NB4 (cell line): ENCODE measurements around the gene ZBTB1.
"Not testable (repeated sequence)": the region's sequence is repeated elsewhere in the genome, so short reads cannot be mapped to it uniquely, and the experiment has no call there.

Experiments used
- DNase-seq: peaks from one replicate; pipeline ENCODE4 v3.0.0; 2010; ENCODE audit warnings: low read depth
- H3K4me3 ChIP-seq: one replicate; pipeline ENCODE4 v1.5.1; 2011; ENCODE audit warnings: mild to moderate bottlenecking, low read depth, low read length, moderate library complexity
- MAX ChIP-seq: IDR thresholded peaks from 2 replicates; pipeline ENCODE4 v1.6.1; 2011; ENCODE audit warnings: low read depth, low read length
- MYC ChIP-seq: IDR thresholded peaks from 2 replicates; pipeline ENCODE4 v1.6.1; 2011; ENCODE audit warnings: low read depth, low read length
- POLR2A ChIP-seq: IDR thresholded peaks from 2 replicates; pipeline ENCODE4 v1.6.1; 2011; ENCODE audit warnings: mild to moderate bottlenecking; ENCODE audit not compliant: insufficient read length; ENCODE audit errors: extremely low read depth
- TF ChIP-seq, protein P1 (sequence below): IDR thresholded peaks from one replicate; pipeline ENCODE4 v1.5.1; 2012; ENCODE audit warnings: low read depth, low read length

The ZBTB1 gene

GRCh38 chr14:64566651-64567122 lies 62.1 kb downstream of the ZBTB1 start:
- TF ChIP-seq POLR2A (no peak), MAX (no peak), MYC (no peak)
- TF ChIP-seq, protein P1, sequence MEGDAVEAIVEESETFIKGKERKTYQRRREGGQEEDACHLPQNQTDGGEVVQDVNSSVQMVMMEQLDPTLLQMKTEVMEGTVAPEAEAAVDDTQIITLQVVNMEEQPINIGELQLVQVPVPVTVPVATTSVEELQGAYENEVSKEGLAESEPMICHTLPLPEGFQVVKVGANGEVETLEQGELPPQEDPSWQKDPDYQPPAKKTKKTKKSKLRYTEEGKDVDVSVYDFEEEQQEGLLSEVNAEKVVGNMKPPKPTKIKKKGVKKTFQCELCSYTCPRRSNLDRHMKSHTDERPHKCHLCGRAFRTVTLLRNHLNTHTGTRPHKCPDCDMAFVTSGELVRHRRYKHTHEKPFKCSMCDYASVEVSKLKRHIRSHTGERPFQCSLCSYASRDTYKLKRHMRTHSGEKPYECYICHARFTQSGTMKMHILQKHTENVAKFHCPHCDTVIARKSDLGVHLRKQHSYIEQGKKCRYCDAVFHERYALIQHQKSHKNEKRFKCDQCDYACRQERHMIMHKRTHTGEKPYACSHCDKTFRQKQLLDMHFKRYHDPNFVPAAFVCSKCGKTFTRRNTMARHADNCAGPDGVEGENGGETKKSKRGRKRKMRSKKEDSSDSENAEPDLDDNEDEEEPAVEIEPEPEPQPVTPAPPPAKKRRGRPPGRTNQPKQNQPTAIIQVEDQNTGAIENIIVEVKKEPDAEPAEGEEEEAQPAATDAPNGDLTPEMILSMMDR: no peak
- peak; percentile 21 for DNase-seq
- H3K4me3 ChIP-seq: no peak overlapping the region

DNA sequence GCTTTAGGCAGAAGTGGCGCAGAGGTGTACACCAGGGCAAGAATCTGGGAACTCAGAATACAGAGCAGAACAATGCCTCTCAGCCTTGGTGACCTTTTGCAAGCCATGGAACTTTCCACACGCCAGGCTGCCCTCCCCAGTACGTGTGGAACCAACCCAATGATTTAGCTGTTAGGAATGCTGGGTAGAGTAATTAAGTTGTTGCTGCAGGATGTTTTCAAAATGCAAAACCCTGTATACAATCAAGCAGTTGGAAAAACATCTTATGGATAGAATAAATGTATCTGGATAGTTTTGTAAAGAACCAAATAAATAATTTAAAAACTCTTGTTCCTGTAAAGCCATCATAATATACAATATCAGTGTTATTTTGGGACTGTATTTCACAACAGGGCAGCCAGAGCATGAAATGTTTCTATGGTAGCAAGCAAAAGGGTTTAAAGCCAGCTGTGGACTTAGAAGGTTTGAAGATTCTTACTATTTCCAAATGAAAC lies 64.6 kb downstream of the ZBTB1 start:
- TF ChIP-seq MYC (no peak), POLR2A (no peak), MAX (no peak)
- TF ChIP-seq, protein P1: no peak
- no peak for DNase-seq
- H3K4me3 ChIP-seq: no peak overlapping the region

GRCh38 chr14:64569646-64570045 lies 65.1 kb downstream of the ZBTB1 start:
- not testable (repeated sequence) for H3K4me3 ChIP-seq, DNase-seq

- DNase-seq: no peak
- TF ChIP-seq MYC: no peak
- TF ChIP-seq MAX: no peak
- TF ChIP-seq, protein P1: no peak
- no peak for TF ChIP-seq POLR2A
- no peak overlapping the region for H3K4me3 ChIP-seq
Observed at GRCh38 chr14:64572386-64573104, 68.0 kb downstream of the ZBTB1 start.

DNA sequence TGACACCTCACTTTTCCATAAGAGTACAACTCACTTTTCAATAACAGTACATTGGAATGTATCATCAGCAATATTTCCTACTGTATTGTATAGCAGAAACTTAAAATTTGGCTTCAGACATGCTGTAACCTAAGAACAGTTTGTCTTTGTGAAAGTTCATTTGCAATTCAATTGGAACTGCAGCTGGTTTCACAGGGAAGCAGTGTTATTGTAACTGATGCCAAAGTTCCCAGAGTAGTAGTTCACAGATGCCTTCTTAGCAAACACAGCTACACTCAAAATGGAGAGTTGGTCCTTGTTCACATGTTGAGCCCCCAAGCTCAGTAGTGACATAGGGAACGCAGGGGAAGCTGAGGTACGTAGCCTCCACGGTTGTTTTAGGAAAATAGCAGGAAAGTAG lies 68.5 kb downstream of the ZBTB1 start:
- no peak for DNase-seq
- TF ChIP-seq MYC (no peak), POLR2A (no peak), MAX (no peak)
- TF ChIP-seq, protein P1: no peak

More for the DNA sequence above, 68.5 kb downstream of the ZBTB1 start:
- no peak overlapping the region for H3K4me3 ChIP-seq
